ENCODE results near the gene NRN1. TPM values are rescaled to one million over a fixed set of nuclear protein-coding genes. Genes with fewer than 3 reads are reported as not detected.

Gene NRN1
- total RNA-seq, 1 experiment from 2014 or later, result 0.18 TPM

DNA sequence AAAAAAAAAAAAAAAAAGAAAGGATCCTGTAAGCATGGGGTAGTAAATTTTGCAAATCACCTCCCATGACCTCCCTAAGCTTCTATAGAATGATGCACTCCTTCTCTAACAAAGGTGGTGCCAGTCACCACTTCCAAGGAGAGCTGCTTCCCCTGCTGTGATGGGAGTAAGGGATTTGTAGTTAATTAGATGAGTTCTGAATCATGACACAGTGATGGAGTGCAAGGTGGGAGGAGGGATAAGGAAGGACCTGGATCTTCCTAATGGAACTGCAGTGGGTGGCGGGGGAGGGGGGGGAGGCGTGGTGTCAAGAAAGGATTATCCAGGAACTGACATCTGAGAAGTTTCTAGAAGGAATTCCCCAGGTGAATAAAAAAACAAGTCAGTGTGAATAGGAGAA, 47.8 kb downstream of the NRN1 start:
- no peak for TF ChIP-seq TCF7L2 (IDR thresholded peaks at IDR 0.05; ENCODE audit: low read depth, low read length)
- TF ChIP-seq, protein P1, sequence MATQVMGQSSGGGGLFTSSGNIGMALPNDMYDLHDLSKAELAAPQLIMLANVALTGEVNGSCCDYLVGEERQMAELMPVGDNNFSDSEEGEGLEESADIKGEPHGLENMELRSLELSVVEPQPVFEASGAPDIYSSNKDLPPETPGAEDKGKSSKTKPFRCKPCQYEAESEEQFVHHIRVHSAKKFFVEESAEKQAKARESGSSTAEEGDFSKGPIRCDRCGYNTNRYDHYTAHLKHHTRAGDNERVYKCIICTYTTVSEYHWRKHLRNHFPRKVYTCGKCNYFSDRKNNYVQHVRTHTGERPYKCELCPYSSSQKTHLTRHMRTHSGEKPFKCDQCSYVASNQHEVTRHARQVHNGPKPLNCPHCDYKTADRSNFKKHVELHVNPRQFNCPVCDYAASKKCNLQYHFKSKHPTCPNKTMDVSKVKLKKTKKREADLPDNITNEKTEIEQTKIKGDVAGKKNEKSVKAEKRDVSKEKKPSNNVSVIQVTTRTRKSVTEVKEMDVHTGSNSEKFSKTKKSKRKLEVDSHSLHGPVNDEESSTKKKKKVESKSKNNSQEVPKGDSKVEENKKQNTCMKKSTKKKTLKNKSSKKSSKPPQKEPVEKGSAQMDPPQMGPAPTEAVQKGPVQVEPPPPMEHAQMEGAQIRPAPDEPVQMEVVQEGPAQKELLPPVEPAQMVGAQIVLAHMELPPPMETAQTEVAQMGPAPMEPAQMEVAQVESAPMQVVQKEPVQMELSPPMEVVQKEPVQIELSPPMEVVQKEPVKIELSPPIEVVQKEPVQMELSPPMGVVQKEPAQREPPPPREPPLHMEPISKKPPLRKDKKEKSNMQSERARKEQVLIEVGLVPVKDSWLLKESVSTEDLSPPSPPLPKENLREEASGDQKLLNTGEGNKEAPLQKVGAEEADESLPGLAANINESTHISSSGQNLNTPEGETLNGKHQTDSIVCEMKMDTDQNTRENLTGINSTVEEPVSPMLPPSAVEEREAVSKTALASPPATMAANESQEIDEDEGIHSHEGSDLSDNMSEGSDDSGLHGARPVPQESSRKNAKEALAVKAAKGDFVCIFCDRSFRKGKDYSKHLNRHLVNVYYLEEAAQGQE (IDR thresholded peaks at IDR 0.05; ENCODE audit: insufficient read depth in 1 of 2, low read depth in 2 of 2, low read length in 1 of 2), result no peak
- TF ChIP-seq, protein P2, sequence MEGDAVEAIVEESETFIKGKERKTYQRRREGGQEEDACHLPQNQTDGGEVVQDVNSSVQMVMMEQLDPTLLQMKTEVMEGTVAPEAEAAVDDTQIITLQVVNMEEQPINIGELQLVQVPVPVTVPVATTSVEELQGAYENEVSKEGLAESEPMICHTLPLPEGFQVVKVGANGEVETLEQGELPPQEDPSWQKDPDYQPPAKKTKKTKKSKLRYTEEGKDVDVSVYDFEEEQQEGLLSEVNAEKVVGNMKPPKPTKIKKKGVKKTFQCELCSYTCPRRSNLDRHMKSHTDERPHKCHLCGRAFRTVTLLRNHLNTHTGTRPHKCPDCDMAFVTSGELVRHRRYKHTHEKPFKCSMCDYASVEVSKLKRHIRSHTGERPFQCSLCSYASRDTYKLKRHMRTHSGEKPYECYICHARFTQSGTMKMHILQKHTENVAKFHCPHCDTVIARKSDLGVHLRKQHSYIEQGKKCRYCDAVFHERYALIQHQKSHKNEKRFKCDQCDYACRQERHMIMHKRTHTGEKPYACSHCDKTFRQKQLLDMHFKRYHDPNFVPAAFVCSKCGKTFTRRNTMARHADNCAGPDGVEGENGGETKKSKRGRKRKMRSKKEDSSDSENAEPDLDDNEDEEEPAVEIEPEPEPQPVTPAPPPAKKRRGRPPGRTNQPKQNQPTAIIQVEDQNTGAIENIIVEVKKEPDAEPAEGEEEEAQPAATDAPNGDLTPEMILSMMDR (IDR thresholded peaks at IDR 0.05), result no peak
- TF ChIP-seq POLR2AphosphoS5 (IDR thresholded peaks at IDR 0.05; ENCODE audit: low read depth, low read length), result no peak
- no peak for TF ChIP-seq SIN3A (IDR thresholded peaks at IDR 0.05; ENCODE audit: borderline replicate concordance, insufficient read depth, low read depth, low read length)
- ATAC-seq (no peak), DNase-seq (ENCODE audit: low read depth, low spot score) (no peak)
- POLR2A ChIA-PET, result no interaction called here
- no peak overlapping the region for H3K4me3 ChIP-seq (ENCODE audit: low read depth in 2 of 2, low read length in 2 of 2)
- no peaks in the 10 kb centered on the region for H3K36me3 ChIP-seq (ENCODE audit: control insufficient read depth, insufficient read depth, low read length)
- CTCF ChIA-PET, result no interaction called here
- no peaks in the 10 kb centered on the region for H3K9me3 ChIP-seq (ENCODE audit: control insufficient read depth, insufficient read depth, low read depth, low read length)
- H3K27ac ChIP-seq (ENCODE audit: low read length), result no peak overlapping the region
- H3K4me1 ChIP-seq (ENCODE audit: control insufficient read depth, insufficient read depth, low read length), result no peaks in the 10 kb centered on the region
- intact Hi-C loops (cut with micrococcal nuclease; ENCODE audit: unreplicated experiment) (no loop called here), in situ Hi-C loops (cut with HindIII; ENCODE audit: low pct_unique_long_range_greater_than_20kb, low sequenced_read_pairs) (no loop called here)
- H3K27me3 ChIP-seq (ENCODE audit: control insufficient read depth, insufficient read depth, low read length), result peaks cover 6% of the 10 kb centered on the region
- BruUV-seq (replicated peaks), result no TSS peak

DNA sequence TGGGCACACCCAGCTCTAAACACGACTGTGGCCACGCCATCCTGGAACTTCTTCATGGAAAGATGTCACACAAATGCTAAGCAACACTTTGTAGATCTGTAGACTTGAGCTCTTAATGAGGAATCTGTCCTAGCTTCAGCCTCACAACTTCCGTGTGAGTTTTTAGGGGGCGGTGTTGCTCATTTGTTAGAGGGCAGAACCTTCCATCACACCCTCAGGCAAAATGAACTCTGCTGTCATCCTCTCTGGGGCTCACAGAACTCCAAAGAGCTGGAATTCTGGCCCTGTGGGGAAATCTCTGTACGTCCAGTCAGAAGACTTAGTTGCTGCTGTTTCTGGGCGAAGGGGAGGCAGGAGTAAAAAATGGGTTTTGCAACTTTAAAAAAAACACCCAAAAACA, 49.8 kb downstream of the NRN1 start:
- H3K4me3 ChIP-seq (ENCODE audit: low read depth in 2 of 2, low read length in 2 of 2), result no peak overlapping the region
- intact Hi-C loops (cut with micrococcal nuclease; ENCODE audit: unreplicated experiment) (no loop called here), in situ Hi-C loops (cut with HindIII; ENCODE audit: low pct_unique_long_range_greater_than_20kb, low sequenced_read_pairs) (no loop called here)
- H3K36me3 ChIP-seq (ENCODE audit: control insufficient read depth, insufficient read depth, low read length), result no peaks in the 10 kb centered on the region
- H3K27ac ChIP-seq (ENCODE audit: low read length), result no peak overlapping the region
- H3K9me3 ChIP-seq (ENCODE audit: control insufficient read depth, insufficient read depth, low read depth, low read length), result no peaks in the 10 kb centered on the region
- H3K27me3 ChIP-seq (ENCODE audit: control insufficient read depth, insufficient read depth, low read length), result peaks cover 10% of the 10 kb centered on the region
- BruUV-seq (replicated peaks), result no TSS peak
- no peak for TF ChIP-seq POLR2AphosphoS5 (IDR thresholded peaks at IDR 0.05; ENCODE audit: low read depth, low read length)
- TF ChIP-seq TCF7L2 (IDR thresholded peaks at IDR 0.05; ENCODE audit: low read depth, low read length), result no peak
- TF ChIP-seq, protein P2 (IDR thresholded peaks at IDR 0.05), result no peak
- TF ChIP-seq, protein P1 (IDR thresholded peaks at IDR 0.05; ENCODE audit: insufficient read depth in 1 of 2, low read depth in 2 of 2, low read length in 1 of 2), result no peak
- no peak for TF ChIP-seq SIN3A (IDR thresholded peaks at IDR 0.05; ENCODE audit: borderline replicate concordance, insufficient read depth, low read depth, low read length)
- DNase-seq (ENCODE audit: low read depth, low spot score) (no peak), ATAC-seq (no peak)
- ChIA-PET CTCF (no interaction called here), POLR2A (no interaction called here)
- H3K4me1 ChIP-seq (ENCODE audit: control insufficient read depth, insufficient read depth, low read length), result no peaks in the 10 kb centered on the region
